Measurements from ENCODE around the gene AGGF1.
"Not testable (repeated sequence)": the region's sequence is repeated elsewhere in the genome, so short reads cannot be mapped to it uniquely, and the experiment has no call there.

The AGGF1 gene, protein sequence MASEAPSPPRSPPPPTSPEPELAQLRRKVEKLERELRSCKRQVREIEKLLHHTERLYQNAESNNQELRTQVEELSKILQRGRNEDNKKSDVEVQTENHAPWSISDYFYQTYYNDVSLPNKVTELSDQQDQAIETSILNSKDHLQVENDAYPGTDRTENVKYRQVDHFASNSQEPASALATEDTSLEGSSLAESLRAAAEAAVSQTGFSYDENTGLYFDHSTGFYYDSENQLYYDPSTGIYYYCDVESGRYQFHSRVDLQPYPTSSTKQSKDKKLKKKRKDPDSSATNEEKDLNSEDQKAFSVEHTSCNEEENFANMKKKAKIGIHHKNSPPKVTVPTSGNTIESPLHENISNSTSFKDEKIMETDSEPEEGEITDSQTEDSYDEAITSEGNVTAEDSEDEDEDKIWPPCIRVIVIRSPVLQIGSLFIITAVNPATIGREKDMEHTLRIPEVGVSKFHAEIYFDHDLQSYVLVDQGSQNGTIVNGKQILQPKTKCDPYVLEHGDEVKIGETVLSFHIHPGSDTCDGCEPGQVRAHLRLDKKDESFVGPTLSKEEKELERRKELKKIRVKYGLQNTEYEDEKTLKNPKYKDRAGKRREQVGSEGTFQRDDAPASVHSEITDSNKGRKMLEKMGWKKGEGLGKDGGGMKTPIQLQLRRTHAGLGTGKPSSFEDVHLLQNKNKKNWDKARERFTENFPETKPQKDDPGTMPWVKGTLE

DNA sequence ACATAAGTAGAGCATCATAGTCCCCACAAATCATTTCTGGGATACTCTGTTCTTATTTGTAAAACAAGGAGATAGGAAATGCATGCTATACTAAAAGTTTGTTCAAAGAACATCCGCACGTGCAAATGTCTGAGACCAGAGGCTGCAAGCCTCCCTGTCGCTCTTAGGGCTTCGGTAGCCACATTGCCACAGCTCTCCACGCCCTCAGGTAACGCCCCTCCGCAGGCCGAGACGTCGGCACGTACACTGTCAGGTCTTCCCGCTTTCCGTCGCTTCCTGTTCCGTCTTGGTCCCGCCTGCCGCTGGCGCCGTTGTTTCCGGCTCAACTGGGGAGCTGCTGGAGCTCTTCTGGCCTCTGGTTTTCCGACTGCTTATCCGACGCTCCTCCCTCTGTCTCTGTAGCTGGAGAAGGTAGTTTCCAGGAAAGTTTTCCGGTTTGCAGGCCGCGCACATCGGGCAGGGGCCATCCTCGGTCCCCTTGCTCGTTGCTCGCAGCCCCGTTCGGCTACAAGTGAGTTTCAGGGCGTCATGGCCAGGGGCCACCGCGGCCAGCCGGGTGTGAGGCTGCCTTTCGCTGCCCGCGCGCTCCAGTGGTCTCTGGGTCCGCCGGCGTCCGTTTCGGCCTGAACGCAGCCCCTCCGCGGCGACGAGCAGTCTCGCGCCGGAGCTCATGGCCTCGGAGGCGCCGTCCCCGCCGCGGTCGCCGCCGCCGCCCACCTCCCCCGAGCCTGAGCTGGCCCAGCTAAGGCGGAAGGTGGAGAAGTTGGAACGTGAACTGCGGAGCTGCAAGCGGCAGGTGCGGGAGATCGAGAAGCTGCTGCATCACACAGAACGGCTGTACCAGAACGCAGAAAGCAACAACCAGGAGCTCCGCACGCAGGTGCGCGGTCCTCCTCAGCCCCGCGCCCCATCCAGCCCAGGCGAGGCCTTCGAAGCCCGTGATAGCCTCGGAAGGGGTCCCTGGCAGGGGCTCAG lies at the start of gene AGGF1:
AGGF1 (plus strand) TSS at position 308 of the 975 bp plus-strand sequence; CDS start at position 671, 363 bp downstream.
- peak; percentile 87 to 88 for DNase-seq

DNA sequence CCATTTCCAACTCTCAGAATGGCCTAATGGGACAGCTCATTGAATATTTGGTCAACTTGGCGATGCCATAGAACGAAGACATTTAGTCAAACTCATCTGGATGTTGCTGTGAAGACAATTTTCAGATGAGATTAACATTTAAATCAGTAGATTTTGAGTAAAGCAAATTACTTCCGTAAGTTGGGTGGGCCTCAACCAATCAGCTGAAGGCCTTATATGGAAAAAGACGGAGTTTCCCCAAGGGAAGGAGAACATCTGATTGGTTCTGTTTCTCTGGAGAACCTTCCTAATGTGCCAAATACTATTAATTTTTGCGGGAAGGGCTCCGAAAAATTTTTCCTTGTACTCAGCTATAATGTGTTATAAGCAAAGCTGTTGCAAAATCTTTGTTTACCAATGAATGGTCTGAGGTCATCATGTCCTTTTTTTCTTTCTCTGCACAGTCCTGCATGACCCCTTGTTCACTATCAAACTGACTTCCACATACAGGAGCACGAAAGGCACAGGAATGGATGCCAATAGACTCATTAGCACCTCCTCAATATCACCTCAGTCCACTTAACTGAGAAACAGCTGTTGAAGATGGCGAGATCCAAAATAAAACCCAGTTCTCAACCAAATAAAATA lies 49.6 kb upstream of the AGGF1 start:
- DNase-seq = no peak

GRCh38 chr5:76982450-76982849 lies 47.8 kb upstream of the AGGF1 start:
- DNase-seq = no peak

- DNase-seq = no peak
Observed at GRCh38 chr5:76983468-76983867, 46.7 kb upstream of the AGGF1 start.

- DNase-seq = no peak
Observed at GRCh38 chr5:76986825-76987526, 43.2 kb upstream of the AGGF1 start.

GRCh38 chr5:76990899-76991459 lies 39.2 kb upstream of the AGGF1 start:
- no peak for DNase-seq

- DNase-seq = not testable (repeated sequence)
Observed at GRCh38 chr5:76993436-76993835, 36.8 kb upstream of the AGGF1 start.

DNA sequence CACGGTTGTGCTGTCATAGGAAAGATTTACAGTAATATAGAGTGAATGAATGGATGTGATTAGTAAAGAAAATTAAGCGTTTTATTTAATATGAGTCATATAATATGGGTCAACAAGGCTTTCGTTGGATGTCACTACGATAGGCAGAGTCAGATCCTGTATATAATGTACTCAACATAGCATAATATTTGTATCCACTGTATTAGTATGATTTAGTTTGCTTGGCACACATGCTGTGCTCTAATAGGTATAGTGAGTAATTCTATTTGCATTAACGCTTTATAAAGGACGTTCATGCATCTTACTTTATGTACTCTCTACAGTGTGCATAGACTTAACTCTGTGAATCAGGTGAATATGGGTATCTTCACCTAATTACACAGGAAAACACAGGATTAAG lies 35.9 kb upstream of the AGGF1 start:
- DNase-seq = no peak

- not testable (repeated sequence) for DNase-seq
Observed at GRCh38 chr5:76998251-76998650, 32.0 kb upstream of the AGGF1 start.

- no peak for DNase-seq
Observed at GRCh38 chr5:76999451-76999850, 30.8 kb upstream of the AGGF1 start.

- no peak for DNase-seq
Observed at GRCh38 chr5:77003246-77003645, 27.0 kb upstream of the AGGF1 start.

GRCh38 chr5:77006124-77006523 lies 24.1 kb upstream of the AGGF1 start:
- DNase-seq = no peak

- DNase-seq = no peak
Observed at GRCh38 chr5:77008413-77008812, 21.8 kb upstream of the AGGF1 start.

GRCh38 chr5:77010243-77010642 lies 20.0 kb upstream of the AGGF1 start:
- no peak for DNase-seq

DNA sequence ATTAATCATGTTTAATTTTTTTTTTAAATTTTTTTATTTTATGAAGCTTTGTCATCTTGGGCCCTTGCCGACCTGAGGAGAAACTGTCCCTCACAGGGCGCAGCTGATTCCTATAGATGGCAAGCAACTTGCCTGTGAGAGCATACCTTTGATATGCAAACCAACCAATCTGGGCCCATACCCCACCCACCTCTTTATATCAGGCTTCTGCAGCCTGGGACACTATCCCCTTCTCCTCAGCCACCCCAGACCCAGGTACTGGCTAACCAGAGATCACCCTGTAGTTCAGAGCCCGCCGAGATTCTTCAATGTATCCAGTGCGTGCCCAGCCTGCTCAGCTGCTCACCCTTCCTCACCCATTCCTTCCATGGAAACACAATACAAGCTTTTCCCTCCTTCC lies 18.7 kb upstream of the AGGF1 start:
- DNase-seq = no peak

DNA sequence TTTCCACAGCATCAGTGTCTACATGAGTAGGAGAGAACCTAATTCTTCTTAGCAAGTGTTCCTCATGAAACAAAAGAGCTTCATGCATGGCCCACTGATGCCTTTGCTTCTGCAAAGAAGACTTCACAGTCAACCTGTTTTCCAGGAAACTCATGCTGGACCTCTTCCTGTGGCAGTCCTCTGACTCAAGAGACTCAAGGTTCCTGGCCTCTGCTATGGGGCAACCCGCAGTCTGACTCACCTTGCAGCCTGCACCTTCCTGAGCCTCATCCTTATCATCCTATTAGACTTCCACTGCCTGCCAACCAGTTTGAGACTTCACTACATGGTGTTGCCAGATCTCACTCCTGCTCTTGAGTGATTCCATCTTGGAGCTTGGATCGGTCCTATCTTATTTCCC lies 17.6 kb upstream of the AGGF1 start:
- no peak for DNase-seq

DNA sequence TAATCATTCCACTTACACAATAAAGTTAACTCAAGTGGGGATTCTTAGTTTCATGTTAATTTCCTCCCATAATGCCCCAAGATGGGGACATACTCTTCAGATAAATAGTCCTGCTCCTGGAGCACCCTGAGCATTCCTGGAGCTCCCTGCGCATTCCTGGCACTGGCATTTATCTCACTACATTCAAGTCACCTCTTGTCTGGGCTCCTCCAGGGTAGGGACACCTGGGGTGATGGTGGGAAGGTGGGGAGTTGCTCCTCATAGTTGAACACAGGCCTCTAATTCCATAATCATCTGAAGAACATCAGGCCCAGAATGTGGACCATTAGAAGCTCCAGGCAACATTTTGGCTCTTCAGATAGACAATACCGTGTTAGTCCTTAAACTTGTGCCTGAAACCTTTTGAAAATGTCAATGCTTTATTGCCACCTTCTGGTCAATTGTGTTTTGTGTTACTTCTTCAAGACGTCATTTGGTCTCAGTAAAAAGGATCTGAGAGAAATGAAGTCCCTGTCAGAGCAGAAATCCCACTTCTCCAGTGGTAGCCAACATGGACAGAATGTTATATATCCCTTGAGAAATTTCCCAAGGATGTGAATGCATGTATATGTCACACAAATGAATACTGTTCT lies 14.2 kb upstream of the AGGF1 start:
- no peak for DNase-seq

- DNase-seq = no peak
Observed at GRCh38 chr5:77016962-77017361, 13.2 kb upstream of the AGGF1 start.

GRCh38 chr5:77017668-77018067 lies 12.5 kb upstream of the AGGF1 start:
- no peak for DNase-seq

- DNase-seq = no peak
Observed at GRCh38 chr5:77022511-77023417, 7.4 kb upstream of the AGGF1 start.
